Measurements from ENCODE around the gene HYAL1.
A peak's percentile ranks its signal among the peaks of the same experiment; 100 is the strongest.

Gene HYAL1

DNA sequence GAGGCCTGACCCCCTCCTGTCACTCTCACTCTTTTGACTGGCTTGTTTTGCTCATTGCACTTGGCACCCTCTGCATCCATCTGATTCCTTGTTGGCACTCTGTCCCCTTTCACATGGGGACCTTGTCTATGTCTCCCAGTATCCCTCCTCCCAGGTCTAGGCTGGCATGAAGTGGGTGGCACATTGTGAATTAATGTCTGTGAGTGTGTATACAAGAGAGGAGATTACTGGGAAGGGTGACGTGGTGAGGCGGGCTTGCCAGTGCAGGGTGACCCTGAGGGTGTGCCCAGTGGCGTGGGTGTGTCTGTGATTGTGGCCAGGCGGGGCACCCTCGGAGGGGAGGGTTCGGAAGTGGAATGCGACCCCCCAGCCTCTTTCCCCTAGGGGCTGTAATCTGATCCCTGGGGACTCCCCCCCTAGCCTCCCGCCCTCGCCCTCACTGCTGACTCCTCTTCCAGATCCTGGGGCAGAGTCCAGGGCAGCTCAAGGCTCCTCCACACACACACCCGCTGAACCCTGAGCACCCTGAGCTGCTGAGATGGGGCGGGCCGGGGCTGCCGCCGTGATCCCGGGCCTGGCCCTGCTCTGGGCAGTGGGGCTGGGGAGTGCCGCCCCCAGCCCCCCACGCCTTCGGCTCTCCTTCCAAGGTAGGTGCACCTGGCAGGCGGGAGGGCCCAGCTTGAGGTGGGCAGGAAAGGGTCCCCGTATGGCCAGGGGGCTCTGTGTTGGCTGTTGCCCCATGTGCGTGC is 34.5 kb downstream of the HYAL1 start, which contains the start of gene SEMA3B:
Gene SEMA3B (plus strand): TSS at position 445 of the 749 bp plus-strand sequence. CDS start 94 bp downstream, at position 539.
- TF ChIP-seq HDGF (IDR thresholded peaks at IDR 0.05; ENCODE audit: borderline replicate concordance) (no peak), CTBP1 (IDR thresholded peaks at IDR 0.05; ENCODE audit: borderline replicate concordance) (no peak), SUZ12 (IDR thresholded peaks at IDR 0.05) (no peak), FOXM1 (IDR thresholded peaks at IDR 0.05; ENCODE audit: borderline replicate concordance) (no peak), SP1 (IDR thresholded peaks at IDR 0.05) (no peak), TARDBP (IDR thresholded peaks at IDR 0.05) (no peak), BHLHE40 (IDR thresholded peaks at IDR 0.05; ENCODE audit: borderline replicate concordance) (no peak), LEF1 (IDR thresholded peaks at IDR 0.05; ENCODE audit: borderline replicate concordance) (no peak)
- CTCF ChIA-PET = interaction anchor here (1.4 kb wide), 1 partner anchor 22 kb away, joined by 5 read pairs; no protein-coding TSS in a partner anchor
- POLR2A ChIA-PET = interaction anchor here (1.0 to 2.0 kb wide), 4 partner anchors 9 to 68 kb away, joined by 4 to 8 read pairs (median 4); no protein-coding TSS in a partner anchor
- DNase-seq (ENCODE audit: extremely low spot score) = no peak

DNA sequence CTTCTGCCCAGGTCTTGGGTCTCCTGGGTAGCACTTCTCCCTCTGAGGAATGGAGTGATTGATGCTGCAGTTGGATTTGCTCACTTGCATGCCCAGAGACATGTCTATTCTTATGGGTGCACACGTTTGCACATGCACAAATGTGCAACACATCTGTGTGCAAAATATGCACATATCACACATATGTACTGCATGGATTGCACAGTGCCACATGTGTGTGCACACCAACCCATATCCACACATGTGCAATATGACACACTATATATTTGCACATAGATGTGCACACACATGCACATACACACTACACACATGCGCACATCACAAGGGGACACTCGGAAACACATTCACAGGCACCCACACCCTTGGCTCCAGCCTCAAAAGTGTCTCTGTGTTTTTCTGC is 35.1 kb downstream of the HYAL1 start:
- POLR2A ChIA-PET = interaction anchor here (0.8 to 2.6 kb wide), 6 partner anchors 9 to 339 kb away, joined by 3 to 12 read pairs (median 5); partner anchors contain the start of genes GNAI2 and MON1A
- TF ChIP-seq SUZ12 (IDR thresholded peaks at IDR 0.05) (no peak), HDGF (IDR thresholded peaks at IDR 0.05; ENCODE audit: borderline replicate concordance) (no peak), TARDBP (IDR thresholded peaks at IDR 0.05) (no peak), FOXA1 (IDR thresholded peaks at IDR 0.05) (no peak), FOXM1 (IDR thresholded peaks at IDR 0.05; ENCODE audit: borderline replicate concordance) (no peak), PKNOX1 (IDR thresholded peaks at IDR 0.05) (no peak), CTBP1 (IDR thresholded peaks at IDR 0.05; ENCODE audit: borderline replicate concordance) (no peak), ELF4 (IDR thresholded peaks at IDR 0.05) (no peak), LEF1 (IDR thresholded peaks at IDR 0.05; ENCODE audit: borderline replicate concordance) (no peak), ARNT (IDR thresholded peaks at IDR 0.05) (no peak)
- no peak for DNase-seq (ENCODE audit: extremely low spot score)
- CTCF ChIA-PET = interaction anchor here (0.8 to 1.6 kb wide), 3 partner anchors 11 to 39 kb away, joined by 3 to 5 read pairs (median 3); no protein-coding TSS in a partner anchor

- POLR2A ChIA-PET = interaction anchor here (0.6 to 2.6 kb wide), 8 partner anchors 30 to 338 kb away, joined by 3 to 12 read pairs (median 4); partner anchors contain the start of genes GNAI2, MON1A and SLC38A3
Measured at GRCh38 chr3:50267280-50267913, 36.0 kb downstream of the HYAL1 start.

GRCh38 chr3:50266836-50267235 is 36.5 kb downstream of the HYAL1 start:
- no peak for DNase-seq (ENCODE audit: extremely low spot score)
- TF ChIP-seq SUZ12 (IDR thresholded peaks at IDR 0.05) = no peak
- no peak for TF ChIP-seq TARDBP (IDR thresholded peaks at IDR 0.05)
- no peak for TF ChIP-seq FOXK2 (IDR thresholded peaks at IDR 0.05)
- no peak for TF ChIP-seq ZNF384 (IDR thresholded peaks at IDR 0.05)
- no peak for TF ChIP-seq HDGF (IDR thresholded peaks at IDR 0.05; ENCODE audit: borderline replicate concordance)
- TF ChIP-seq CTBP1 (IDR thresholded peaks at IDR 0.05; ENCODE audit: borderline replicate concordance) = no peak
- ChIA-PET POLR2A (interaction anchor here (0.6 to 2.6 kb wide), 6 partner anchors 31 to 70 kb away, joined by 3 to 12 read pairs (median 4); partner anchors contain the start of genes GNAI2 and SLC38A3), CTCF (interaction anchor here (1.0 to 1.6 kb wide), 4 partner anchors 17 to 72 kb away, joined by 3 to 5 read pairs (median 4); no protein-coding TSS in a partner anchor)

More at GRCh38 chr3:50267280-50267913, 36.0 kb downstream of the HYAL1 start:
- DNase-seq (ENCODE audit: extremely low spot score) = peak; percentile 55
- TF ChIP-seq ELF4 (IDR thresholded peaks at IDR 0.05) (no peak), L3MBTL2 (conservative IDR thresholded peaks at IDR 0.05) (no peak)
- CTCF ChIA-PET = interaction anchor here (0.6 to 1.6 kb wide), 7 partner anchors 8 to 73 kb away, joined by 3 to 5 read pairs (median 3); no protein-coding TSS in a partner anchor

DNA sequence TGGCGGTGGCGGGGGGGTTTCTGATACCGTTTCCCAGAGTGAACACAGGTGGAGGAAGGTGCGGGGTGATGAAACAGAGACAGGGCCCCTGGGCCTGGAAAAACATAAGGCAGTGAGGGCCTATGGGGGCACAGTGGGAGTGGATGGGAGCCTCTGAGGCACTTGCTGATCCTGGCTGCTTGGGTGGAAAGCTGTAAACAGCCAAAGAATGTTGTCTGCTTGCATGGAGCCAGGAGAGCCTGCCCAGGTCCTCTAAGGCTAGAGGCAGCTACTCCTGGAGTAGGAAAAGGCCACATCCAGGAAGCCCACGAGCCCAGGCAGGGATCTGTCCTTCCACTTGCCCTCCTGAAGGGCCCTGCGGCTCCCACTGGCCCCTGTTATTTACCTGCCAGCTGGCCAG is 37.4 kb downstream of the HYAL1 start:
- DNase-seq (ENCODE audit: extremely low spot score) = no peak
- CTCF ChIA-PET = interaction anchor here (0.6 to 1.4 kb wide), 2 partner anchors 55 to 71 kb away, joined by 4 to 5 read pairs; no protein-coding TSS in a partner anchor
- TF ChIP-seq SP1 (IDR thresholded peaks at IDR 0.05) (no peak), TARDBP (IDR thresholded peaks at IDR 0.05) (no peak), HDGF (IDR thresholded peaks at IDR 0.05; ENCODE audit: borderline replicate concordance) (no peak), NFRKB (IDR thresholded peaks at IDR 0.05) (no peak), SUZ12 (IDR thresholded peaks at IDR 0.05) (no peak), ZNF384 (IDR thresholded peaks at IDR 0.05) (no peak), FOXM1 (IDR thresholded peaks at IDR 0.05; ENCODE audit: borderline replicate concordance) (no peak), FOXK2 (IDR thresholded peaks at IDR 0.05) (no peak), L3MBTL2 (conservative IDR thresholded peaks at IDR 0.05) (no peak), PKNOX1 (IDR thresholded peaks at IDR 0.05) (no peak), FOXA1 (IDR thresholded peaks at IDR 0.05) (no peak), ARNT (IDR thresholded peaks at IDR 0.05) (no peak), CTBP1 (IDR thresholded peaks at IDR 0.05; ENCODE audit: borderline replicate concordance) (no peak), BHLHE40 (IDR thresholded peaks at IDR 0.05; ENCODE audit: borderline replicate concordance) (no peak), LEF1 (IDR thresholded peaks at IDR 0.05; ENCODE audit: borderline replicate concordance) (no peak), ELF4 (IDR thresholded peaks at IDR 0.05) (no peak)

DNA sequence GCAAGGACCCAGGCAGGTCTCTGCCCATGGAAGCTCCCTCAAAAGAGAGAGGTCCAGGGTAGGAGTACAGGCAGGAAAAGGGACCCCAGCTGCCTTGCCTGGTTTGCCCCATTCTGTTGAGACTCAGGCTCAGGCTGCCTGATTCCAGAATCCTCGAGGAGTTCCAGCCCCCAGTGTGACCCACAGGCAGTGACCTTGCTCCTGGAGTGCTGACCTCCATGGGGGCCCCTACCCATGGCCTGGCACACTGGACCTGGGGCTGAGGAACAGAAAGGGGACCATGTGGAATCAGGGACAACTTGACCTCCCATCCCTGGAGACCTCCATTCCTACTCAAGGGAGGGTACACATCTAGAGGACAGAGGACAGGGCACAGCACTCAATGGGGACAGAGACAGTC is 37.8 kb downstream of the HYAL1 start:
- ChIA-PET CTCF (interaction anchor here (0.6 to 1.7 kb wide), 2 partner anchors 19 to 56 kb away, joined by 4 to 9 read pairs; no protein-coding TSS in a partner anchor), POLR2A (interaction anchor here (1.9 to 2.6 kb wide), 2 partner anchors 19 to 37 kb away, joined by 7 to 12 read pairs; no protein-coding TSS in a partner anchor)
- TF ChIP-seq BHLHE40 (IDR thresholded peaks at IDR 0.05; ENCODE audit: borderline replicate concordance) = no peak
- no peak for TF ChIP-seq FOXK2 (IDR thresholded peaks at IDR 0.05)
- TF ChIP-seq PKNOX1 (IDR thresholded peaks at IDR 0.05) = no peak
- no peak for TF ChIP-seq TARDBP (IDR thresholded peaks at IDR 0.05)
- no peak for TF ChIP-seq FOXA1 (IDR thresholded peaks at IDR 0.05)
- TF ChIP-seq SP1 (IDR thresholded peaks at IDR 0.05) = no peak
- DNase-seq (ENCODE audit: extremely low spot score) = no peak

More for the DNA sequence above, 37.4 kb downstream of the HYAL1 start:
- POLR2A ChIA-PET = interaction anchor here (1.9 to 2.6 kb wide), 2 partner anchors 20 to 37 kb away, joined by 7 to 12 read pairs; no protein-coding TSS in a partner anchor

All from HEK293T (cell line).